GM21367 (cell line): ENCODE results near the gene ASB18.

Experiments
- ATAC-seq: cut with Tn5 transposase; IDR thresholded peaks from one replicate; pipeline ENCODE4 v1.9.1; 2021; ENCODE audit not compliant: unreplicated experiment

ASB18 gene

DNA sequence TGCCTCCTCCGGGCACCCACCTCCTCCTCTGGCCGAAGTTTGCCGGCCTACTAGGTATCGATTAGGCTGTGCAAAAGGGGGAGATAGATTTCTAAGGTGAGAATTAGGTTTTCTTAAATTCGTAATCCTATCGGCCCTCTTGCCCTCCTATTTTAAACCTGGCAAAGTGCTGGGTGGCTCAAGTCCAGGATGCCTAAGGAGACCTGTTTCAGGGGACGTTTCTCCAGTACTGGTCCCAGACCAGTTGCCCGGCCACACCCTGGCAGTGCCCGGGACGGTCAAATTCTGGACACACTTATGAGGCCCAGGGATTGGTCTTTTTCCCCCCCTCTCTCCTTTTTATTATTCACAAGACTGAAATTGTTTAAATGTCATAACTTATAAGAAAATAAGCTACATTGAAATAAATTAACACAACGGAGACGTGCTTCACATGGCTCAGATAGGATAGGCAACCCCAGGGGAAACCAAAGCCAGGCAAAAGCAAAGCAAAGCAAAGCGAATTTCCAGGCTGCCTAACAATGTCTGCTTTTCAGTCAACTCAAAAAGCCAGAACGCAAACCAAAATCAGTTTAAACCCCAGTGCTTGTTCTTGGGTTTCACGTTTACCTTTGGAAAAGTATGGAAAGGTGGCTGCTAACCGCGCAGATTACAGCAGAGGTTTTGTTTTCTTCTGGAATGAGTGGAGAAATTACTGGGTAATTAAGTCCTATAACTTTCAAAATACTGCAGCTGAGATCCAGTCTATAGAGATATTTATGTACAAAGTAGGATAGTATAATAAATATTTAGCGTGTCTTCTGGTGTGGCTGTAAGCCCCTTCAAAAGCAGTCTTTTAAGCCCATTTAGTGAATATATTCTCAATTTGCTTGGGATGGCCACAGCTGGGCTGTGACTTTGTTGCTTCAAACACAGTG, 99.0 kb downstream of the ASB18 start:
- no peak for ATAC-seq

DNA sequence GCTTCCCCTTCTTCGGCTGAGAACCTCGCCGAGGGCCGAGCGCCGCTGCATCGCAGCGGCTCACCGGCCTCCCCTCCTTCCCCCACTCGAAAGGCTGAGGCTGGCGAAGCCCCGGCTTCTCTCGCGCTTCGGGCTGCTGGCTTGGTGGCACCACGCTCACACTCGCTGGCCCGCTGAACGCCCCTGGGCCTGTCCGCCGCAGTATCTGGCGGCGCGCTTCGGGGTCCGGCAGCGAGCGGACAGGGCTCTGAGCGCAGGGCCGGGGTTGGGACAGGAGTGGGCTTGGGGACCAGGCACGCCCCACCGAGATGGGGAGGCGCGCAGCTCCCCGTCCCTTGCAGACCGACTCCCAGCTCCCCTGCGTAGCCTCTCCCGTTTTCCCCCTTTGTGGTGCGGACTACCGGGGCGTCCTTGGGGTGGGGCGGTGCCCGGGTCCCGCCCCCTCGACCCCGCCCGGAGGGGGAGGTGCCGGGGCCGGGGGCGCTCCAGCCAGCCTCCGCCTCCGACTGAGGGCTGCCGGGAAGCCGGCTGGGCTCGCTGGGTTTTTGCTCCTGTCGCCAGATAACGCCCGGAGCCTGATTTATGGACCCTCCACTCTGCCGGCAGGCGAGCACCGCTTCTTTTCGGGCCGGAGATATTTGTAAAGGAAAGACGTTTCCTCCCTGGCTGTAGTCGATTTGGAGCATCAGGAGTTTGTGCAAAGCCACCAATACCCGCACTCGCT, 99.8 kb downstream of the ASB18 start:
- no peak for ATAC-seq

DNA sequence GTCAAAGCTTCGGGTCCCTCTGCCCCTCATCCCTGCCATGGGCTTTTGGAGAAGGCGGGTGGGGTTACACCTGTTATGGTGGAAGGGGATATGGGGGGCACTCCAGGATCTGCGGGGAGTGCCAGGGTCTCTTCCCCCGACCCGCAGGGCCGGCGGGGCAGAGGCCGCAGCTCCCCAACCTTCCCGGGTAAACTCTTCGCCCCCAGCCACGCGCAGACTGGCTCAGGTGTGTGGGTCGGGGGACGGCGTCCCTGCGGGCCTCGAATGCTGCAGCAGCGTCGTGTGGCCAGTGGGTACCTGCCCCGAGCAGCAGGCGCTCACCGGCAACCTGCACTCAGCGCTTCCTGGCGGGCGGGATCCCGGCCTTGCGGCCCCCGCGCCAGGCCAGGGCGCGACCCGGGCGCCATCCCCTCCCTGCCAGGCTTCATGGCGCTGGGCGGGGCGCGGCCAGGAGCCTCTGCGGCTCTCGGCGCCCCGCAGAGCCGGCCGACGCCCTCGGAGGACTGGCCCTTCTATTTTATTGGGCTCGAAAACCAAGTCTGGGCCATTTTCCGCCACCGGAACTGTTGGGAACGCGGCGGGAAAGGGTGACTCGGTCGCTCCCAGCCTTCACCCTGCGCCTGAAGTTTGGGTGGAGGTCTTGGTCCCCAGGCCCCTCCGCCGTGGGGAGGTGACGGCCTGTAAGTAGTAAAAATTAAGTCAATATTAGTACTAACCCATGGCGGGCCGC, 100.6 kb downstream of the ASB18 start:
- no peak for ATAC-seq

DNA sequence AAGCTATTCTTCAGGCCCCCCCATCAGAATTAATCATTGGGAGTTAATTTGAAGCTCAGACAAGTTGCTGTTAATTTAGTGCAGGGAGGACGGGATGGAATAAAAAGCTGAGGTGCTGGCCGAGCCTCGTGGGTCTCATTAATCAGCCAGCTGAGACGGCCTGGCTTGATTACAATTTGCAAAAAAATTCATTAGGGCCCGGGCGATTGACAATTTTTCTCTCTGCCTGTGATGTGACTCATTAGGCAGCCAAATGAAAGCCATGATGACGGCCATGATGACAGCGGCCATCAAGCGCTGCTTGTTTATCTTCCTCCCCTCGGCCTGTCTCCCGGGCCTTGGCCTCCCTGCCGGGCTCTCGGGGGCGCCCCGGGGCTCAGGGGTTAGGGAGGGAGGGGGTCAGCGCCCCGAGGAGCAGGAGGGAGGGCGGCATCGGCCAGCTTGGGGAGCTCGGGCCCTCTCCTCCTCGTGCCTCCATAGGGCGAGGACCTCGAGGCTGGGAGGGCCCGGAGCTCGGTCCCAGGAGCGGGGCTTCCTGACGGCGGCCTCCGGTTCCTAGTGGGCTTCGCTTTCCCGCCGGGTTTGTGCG, 101.2 kb downstream of the ASB18 start:
- no peak for ATAC-seq

DNA sequence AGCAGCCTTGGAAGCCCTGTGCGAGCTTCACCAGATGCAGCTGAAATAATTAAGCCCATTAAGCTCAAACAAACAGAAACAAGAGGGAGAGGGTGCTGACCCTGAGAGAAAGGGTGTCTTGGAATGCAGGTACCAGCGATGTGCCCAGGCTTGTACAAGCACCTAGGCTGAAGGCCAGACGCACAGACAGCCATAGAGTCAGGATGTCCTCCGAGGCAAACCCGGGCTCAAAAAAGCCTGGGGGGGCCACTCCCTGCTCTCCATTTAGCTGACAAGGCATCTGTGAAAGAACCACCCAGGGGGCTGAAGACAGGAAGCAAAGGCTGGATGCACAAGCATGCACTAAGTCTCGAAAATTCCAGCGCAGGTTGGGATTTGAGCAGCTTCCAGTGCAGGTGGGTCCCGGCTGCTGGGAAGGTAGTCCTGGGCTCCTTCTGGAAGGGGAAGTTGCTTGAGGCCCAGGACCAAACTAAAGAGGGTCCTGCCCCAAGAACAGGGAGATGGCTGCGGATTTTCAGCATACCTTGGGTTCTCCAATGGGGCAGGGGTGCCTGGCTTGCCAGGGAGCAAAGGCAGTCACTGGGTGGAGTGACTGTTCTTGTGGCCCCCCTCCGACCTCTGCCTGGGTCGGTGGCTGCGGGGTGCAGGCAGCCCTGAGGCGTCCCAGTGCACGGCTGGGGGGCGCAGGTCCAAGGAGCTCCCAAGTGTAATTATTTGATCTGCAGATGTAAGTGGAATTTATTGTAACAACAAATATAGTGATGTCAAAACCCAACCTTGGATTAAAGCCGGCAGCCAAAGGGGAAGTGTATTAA, 102.0 kb downstream of the ASB18 start:
- no peak for ATAC-seq

DNA sequence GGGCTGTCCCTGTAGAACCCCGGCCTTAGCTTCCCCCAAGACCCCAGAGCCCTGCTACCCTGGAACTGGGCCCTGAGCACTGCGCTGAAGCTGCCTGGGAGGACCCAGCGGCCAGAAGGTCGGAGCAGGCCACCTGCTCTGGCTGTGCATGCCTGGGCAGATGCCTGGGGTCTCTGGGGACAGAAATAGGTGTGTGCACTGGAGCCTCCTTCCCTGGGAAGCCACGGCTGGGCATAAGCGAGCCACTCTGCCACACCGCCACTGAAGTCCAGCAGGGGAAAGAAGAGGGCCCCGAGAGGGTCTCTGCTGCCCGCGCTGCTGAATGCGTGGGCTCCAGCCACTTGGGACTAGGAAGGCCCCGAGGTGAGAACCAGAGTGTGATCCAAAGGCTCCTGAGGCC, 102.7 kb downstream of the ASB18 start:
- no peak for ATAC-seq

DNA sequence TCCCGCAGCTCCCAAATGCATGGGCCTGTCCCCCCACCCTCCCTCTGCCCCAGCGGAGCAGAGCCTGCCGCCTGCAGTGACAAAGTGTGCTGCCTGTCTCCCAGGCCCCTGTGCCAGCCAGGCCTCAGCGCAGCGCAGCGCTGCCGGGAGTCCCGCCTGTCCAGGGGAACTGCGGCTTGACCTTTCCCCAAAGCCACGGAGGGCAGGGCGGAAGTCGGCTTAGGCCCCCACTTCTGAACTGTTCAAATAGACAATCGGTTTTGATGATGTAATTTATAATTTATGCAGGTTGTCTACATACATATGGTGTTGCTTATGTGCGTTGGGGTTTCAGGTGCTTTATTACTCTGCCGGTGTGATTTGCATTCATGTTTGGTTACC, 103.1 kb downstream of the ASB18 start:
- no peak for ATAC-seq

DNA sequence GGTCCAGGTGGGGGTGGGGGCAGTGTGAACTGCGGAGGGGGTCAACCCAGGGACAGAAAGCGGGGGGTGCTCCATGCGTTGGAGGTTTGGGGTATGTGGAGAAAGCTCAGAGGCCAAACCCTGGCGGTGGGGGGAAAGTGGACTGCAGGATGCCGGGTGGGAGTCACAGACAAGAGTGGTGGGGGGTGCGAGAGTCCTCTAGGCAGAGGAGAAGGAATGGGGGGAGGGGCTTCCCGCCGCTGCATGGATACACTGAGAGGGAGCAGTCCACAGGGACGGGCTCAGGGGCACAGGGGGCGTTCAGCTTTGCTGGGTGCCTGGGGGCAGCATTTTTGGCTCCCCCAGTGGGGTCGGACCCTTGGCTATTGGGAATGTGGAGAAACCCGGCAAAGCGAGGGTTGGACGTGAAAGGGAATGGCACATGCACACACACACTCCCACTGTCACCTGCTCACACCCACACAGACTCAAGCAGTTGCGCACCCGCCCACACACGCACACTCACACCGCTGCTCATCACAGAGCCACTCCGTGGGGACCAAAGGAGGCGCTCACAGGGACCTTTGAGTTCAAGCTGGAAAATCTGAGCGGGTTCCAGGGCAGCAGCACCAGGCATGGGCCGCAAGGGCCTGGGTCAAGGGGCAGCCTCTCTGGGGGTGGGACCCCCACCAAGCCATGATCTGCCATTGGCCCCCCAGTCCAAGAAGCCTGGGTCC, 103.7 kb downstream of the ASB18 start:
- ATAC-seq: no peak

DNA sequence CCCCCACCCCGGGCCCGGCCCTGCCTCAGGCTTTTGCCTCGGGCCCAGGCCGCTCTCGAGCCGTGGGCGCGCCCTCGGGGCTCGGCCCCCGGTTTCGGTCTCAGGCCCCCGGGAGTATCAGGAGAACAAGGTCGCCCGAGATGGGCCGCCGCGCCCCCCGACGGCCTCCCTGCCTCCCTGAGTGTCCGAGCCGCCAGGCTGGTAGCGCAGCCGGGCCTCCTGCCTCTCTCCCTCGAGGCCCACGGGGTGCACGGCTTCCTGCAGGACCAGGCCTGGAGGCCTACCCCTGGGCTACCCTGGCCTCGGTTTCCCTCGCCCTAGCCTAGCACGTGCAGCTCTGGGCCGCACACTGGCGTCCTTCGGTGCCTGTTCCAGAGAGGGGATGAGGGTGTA, 104.4 kb downstream of the ASB18 start:
- no peak for ATAC-seq

DNA sequence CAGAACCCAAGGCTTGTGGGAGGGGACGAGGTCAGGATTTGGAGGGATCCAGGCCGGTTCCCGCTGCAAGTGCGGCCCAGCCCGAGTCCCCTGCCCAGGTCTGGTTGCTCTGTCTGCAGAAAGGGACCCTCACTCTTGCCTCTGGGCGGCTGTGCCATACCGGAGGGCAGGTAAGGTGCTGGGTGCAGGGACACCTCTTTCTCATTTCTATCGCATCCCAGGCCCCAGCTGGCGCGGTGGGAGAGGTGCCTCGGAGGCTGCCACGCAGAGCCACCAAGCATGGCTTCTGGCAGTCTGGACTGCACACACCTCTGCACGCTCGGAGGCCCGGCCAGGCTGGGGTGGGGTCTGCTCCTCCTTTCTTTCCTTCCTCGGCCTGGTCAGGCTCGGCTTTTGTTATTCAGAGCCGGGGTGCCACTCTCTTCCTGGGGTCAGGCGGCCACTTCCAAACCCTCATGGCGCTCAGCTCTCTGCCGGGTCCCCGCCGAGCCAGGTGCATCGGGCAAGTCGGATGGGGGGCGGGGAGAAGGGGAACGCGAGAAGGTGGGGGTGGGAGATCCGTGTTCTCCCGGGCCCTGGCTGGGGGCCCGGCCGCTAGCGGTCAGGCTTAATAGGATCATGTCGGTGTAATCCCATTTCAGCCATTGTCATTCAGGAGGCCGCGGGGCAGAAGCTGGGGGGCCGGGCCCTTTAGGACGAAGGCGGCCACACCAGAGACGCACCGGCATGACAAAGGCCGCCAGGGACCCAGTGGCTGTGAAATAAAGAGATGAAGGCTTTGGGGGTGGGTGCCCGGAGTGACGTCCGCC, 105.0 kb downstream of the ASB18 start:
- no peak for ATAC-seq

DNA sequence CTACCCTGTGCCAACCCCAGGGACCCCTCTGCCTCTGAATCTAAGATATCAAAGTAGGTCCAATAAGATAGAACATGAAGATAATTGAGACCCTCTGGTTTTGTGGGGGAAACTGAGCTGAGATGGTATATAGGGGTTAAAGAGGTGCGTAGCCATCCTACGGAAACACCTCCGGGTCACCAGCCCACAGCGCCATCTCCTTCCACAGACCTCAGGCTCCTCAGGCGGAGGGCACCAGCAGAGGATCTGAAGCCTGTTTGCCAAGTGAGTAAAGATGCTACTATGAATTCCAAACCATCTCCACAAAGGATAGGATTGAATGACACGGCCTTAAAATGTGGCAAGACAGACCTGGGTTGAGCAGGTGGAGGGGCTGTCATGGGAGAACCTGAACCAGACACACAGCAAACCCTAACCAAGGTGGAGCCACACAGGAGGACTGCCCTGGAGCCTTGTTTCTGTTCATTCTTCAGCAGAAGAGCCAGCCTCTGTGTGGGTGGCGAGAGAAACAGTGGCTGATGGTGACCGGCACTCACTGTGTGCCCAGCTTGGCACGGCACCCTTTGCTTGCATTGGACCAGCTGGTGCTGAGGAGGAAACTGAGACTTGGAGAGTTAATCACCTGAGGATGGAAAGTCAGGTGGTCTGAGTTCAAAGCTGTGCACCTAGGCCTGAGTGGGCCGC, 106.2 kb downstream of the ASB18 start:
- no peak for ATAC-seq

DNA sequence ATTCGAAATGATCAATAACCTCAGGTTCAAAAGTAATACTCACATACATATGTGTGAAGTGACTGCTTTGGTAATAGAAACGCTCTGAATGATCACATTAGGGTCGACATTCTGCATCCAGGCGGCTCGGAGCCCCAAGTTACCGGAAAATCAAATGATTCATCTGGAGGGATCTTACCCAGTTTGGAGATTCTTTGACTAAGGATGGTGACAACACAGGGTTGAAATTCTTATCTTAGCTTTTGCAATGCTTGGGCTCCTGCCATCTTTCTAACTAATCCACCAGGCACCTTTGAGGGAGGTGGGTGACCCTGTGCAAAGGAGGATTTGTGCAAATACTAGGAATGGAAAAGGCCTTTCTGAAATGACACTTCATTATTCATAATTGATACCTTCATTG, 106.8 kb downstream of the ASB18 start:
- ATAC-seq: no peak

DNA sequence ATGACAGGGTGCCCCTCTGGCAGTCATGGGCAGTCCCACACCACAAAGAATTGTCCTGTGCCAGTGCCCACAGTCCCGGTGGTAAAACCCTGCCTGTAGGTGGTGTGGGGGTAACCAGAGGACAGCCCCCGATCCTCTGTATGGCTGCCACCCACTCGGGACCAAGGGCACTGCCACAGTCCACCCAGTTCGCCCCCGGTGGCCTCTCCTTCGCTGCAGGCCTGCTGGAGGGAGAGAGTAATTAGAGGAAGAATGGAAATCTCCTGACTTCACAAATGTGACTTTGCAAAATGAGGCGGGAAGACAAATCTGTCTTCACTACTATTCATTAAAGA, 107.4 kb downstream of the ASB18 start:
- ATAC-seq: no peak

DNA sequence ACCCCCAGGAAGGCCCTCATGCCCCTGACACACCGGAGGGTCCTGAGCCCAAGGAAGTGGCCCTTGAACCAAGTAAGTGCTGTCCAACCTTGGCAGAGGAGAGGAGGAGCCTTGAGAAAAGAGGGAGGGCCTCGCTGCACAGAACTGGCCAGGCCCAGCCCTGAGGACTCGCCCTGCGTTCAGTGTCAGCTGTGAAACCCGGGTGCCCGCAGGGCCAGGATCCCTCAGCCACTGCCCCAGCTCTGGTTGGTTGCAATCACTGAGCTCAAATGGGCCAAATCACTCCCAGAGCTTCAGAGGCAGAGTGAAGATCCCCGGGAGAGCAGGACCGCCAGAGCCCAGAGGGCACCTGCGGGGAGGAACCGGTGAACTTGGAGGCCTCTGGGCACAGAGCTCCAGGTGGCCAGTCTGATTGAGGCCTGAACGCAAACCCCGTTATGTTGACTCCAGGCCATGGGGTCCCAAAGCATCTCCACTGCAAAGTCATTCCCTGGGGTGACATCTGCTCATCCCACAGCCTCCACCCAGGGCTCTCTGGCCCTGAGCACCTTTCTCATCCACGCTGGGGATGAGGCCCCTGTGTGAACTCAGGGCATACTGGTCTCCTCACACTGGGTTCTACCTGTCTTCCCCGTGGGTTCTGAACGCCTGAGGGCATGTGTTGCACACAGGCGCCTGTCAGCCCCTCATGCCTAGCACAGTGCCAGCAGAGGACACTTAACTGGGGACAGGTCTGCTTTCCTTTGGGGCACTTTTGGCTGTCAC, 107.9 kb downstream of the ASB18 start:
- ATAC-seq: no peak

DNA sequence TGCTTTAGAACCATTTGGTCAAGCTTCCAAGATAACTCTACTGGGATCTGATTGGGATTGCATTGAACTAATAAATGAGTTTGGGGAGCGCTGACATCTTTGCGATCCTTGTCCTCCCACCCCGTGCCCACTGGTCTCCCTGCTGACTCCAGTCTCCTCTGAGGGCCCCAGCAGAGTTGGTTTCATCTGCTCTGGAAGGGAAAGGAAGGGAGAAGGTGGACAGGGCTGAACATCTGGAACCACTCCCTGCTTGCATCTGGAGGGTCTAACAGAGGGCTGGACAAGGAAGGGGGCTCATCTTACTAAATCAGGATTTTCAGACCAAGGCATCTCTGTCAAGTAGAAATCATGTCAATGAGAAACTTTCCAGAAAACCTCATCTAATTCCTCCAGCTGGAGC, 108.8 kb downstream of the ASB18 start:
- ATAC-seq: no peak

DNA sequence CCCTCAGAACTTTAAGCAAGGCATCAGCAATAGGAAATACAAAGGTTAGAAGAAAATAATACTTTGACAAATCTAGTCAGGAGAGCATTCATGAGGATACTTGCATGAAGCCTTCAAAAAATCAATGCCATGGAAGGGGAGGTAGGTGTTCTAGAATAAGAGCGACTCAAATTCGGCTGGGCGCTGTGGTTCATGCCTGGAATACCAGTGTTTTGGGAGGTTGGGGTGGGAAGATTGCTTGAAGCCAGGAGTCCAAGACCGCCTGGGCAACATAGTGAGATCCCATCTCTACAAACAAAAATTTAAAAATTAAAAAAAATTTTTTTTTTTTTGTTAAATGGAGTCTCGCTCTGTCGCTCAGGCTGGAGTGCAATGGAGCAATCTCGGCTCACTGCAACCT, 117.8 kb downstream of the ASB18 start:
- ATAC-seq: no peak

DNA sequence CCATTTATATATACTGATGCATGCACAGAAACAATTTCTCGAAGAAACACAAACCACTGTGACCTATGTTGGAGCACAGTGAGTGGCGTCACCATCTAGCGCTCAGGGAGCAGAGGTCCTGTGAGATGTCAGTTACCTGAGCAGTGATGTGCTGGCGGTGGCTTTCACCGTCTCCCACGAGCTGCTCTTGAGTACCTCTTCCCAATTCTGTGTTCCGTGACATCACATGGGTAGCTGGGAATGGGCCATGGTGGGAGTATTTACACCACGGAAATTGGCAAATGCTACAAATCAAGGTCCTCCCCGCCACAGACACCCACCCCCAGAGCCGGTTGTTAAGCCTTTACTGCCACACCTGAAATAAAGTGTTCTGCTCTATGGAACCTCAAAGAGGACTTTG, 120.4 kb downstream of the ASB18 start:
- no peak for ATAC-seq
